CD4-positive, alpha-beta T cell treated with Interleukin-10 for 1 hour (primary cell): ENCODE results near the gene WIPF2.

Source experiments
- DNase-seq: peaks from one replicate; pipeline ENCODE4 v3.0.0-alpha.2; 2020

WIPF2 gene

DNA sequence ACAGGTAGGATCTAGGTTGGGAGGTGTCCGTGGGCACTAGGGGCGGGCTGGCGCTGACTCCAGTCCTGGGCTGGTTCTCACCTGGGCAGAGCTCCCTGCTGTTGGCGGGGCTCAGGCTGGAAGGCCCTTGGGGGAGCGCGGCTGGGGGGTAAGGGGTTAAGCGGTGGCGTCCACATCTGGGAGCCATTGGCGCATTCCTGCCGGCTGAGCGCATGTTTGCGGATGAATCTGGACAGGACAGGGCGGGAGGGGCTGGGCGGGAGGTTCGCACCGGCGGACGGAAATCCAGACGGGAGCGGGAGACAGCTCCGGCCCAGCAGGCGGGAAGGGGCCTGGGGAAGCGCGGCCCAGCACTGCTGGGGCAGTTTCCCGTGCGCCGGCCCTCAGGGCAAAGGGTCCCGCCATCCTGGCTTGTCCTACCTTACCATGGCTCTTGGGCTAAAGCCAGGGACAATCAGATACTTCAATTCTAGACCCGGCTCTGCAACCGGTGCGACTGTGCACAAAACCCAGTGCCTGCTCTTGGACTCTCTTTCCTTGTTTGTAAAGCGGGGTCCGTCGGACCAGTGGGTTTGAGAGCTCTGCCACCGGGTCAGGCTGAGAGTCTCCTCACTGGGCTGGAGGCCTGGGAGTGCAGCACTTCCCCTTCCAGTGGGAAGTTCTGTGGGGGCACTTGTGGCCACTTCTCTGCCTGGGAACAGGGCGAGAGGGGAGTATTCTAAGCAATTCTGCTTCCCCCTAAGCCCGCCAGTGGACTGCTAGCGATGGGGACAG lies 97.7 kb downstream of the WIPF2 start:
- DNase-seq = no peak

DNA sequence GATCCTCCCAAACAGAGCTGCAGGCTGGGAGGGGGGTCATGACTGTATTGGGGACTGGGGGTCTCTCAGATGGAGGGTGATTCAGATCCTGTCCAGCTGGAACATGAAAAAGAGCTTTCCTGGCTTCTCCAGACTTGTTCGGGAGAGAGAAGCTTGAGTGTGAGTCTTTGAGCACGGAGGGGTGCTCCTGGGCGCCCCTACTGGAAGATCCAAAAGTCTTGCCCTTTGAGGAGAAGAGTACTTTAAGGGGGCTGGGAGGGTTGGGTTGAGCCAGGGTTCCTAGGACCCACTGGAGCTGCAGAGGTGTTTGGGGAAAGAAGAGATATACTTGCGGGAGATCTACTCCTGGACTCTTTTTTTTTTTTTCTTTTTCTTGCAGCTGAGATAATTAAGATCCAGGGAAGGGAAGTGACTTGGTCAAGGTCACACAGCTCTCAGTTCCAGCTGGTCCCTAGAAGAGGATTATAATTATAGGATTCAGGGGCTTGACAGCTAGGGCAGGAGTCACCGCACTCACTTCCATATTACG lies 98.3 kb downstream of the WIPF2 start:
- peak; percentile 65 for DNase-seq

DNA sequence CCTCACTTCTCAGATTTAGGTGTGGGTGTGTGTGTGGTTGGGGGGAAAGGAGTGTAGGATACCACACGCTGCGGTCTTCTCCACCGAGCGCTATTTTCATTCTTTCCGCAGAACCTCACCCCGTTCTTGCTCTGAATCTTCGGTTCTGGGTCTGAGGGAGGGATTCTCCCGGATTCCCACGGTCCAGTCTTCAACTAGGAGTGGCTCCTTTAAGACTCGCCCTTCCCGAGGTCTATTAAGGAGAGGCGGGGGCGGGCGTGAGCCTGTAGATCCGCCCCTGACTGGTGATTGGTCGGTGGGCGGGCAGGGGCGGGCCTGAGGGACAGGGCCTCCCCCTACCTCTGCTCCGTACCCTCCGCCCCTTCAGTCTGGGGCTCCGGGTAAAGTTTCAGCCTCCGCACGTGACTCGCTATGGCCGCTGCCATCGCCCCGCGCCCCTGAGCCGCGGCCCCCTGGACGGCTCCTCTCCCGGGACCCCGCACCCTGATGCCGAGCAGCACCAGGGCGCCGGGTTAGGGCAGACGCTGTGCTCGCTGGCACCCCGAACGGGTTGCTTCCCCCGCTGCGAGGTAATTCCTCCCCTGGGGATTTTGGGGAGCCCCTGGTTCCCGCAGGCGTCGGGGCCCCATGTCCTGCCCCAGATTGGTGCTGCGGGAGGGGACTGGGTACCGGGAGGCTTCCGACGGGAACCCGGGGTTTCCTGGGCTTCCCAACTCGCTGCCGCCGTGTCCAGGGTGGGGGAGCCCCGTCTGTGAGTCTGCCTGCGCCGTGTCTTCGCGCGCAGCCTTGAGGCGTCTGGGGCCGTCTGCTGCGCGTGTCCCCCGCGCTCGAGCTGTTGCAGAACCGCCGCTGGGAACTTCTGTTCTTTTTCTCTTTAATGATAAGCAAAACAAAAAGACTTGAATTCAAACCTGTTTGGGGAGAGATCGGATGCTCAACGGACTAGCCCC lies 99.1 kb downstream of the WIPF2 start:
- DNase-seq = peak; percentile 94

- DNase-seq = peak; percentile 46
Observed at GRCh38 chr17:40318830-40319391, 99.8 kb downstream of the WIPF2 start.

GRCh38 chr17:40319651-40320540 lies 100.8 kb downstream of the WIPF2 start:
- DNase-seq = peak; percentile 89

GRCh38 chr17:40320756-40321523 lies 101.8 kb downstream of the WIPF2 start:
- peak; percentile 78 for DNase-seq

GRCh38 chr17:40321524-40321929 lies 102.4 kb downstream of the WIPF2 start:
- peak; percentile 46 for DNase-seq

DNA sequence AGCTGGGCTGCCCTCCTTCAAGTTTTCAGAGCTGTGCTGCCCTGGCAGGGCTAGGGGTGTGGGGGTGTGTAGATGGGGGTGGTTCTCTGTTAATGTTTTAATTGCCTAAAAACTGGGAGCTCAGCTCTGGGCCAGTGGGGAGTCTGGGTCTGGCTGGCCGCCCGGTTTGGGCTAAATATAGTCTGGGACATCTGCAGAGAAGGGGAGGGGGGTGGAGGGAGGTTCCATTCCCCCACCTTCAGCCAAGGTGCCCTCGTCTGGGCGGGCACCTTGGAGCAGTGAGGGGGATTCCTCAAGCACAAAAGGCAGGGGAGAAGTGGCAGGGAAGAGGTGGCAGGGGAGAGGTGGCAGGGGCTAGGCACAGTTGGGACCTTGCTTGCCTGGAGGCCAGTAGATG lies 102.9 kb downstream of the WIPF2 start:
- DNase-seq = no peak

DNA sequence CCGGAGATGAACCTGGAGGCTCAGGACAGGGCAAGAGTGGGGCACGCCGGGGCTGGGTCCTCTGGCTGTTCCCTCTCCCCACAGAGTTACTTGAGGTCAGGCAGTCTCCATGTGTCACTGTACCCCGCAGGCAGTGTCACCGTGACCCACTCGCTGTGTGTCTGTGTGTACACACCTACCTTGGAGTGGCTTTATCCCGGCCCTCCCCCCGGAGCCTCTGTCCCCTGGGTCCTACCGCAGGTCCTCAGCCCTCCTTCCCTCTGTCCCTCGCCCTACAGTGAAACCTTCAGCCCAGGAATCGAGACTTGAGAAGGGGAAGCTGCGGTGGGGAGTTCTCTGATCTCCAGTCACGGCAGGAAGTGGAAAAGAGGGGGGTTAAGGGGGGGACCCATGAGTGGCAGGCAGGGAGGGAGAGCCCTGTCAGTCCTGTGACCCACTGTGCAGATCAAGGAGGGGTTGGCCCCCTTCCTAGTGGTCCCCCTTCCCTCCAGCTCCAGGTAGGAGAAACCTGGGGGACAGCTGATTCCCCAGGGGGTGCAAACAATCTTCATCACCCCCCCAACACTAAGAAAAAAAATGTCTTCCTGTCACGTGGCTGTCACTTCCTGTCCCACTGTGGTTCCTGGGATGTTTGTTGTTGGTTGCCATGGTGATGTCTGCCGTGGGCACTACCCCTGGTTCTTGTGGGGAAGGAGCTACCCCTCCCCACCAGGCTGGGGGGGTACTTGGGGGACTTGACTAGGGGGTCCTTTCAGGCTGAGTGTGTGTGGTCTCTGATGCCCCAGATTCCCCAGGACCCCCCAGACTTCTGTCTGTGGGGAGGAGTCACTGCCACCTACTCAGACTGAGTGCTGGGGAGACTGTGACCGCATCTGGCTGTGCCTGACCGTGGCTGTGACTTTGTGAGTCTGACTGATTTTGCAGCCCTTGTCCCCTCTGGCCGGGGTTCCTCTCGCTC lies 103.5 kb downstream of the WIPF2 start:
- DNase-seq = peak; percentile 97

- peak; percentile 93 for DNase-seq
Observed at GRCh38 chr17:40323391-40324381, 104.6 kb downstream of the WIPF2 start.

- DNase-seq = peak; percentile 66
Observed at GRCh38 chr17:40325156-40326013, 106.3 kb downstream of the WIPF2 start.

GRCh38 chr17:40326014-40326831 lies 107.1 kb downstream of the WIPF2 start:
- peak; percentile 81 for DNase-seq

GRCh38 chr17:40326832-40327199 lies 107.7 kb downstream of the WIPF2 start:
- no peak for DNase-seq

DNA sequence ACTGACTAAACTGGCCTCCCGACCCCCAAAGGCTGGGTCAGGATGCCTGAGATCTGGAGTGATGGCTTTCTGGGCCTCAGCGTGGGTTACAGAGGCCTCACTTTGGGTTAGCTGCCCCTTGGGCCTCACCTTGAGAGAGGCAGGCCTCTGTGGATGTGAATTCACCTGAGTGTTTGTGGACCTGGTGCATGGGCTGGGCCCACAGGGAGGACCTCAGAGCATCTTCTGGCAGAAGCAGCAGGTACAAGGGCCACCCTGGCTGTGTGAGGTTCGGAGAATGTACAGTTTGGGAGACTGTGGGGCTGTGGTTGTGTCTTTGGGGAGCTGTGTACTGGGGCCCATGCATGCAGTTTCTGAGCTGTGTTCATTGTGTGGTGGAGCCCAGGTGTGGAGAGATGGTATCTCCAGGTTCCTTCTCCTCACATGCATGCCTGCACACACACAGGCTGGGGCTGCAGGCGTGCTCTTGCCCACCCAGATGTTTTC lies 108.2 kb downstream of the WIPF2 start:
- DNase-seq = no peak

DNA sequence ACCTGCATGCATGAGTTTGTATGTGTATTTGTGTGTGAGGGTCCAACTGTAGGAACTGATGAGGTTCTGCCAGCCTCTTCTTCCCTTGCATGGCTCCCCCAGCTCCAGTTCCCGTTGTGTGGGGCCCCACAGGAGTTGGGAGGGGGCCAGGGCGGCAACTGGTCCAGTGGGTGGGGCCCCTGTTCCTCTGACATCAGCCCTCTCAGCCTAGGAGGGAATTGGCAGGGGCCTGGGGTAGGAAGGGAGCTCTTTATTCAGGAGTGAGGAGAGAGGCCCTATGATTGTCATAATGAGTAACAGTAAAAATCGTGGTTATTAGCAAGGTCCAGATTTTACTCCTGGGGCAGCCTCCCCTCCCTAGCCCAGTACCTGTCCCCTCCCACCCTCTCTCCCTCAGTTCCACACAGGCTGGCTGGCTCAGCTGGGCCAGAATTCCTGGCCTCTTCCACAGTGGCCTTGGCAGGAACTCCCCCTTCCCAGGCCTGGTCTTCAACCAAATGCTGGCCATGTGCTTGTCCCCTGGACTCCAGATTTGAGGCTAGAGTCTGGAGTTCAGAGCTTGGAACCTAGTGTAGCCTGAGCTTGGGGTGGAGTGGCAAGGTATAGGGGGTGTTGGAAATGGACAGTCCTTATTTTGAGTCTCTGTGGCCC lies 108.8 kb downstream of the WIPF2 start:
- DNase-seq = no peak

DNA sequence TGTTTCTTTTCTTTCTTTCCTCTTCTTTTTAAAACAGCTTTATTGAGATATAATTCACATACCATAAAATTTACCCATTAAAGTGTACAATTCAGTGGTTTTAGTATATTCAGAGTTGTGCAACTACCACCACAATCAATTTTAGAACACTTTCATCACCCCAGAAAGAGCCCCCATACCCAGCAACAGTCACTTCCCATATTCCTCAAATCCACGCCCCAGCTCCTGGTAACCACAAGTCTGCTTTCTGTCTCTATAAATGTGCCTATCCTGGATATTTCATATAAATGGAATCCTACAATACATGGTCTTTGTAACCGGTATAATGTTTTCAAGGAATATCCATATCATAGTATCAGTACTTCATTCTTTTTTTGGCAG lies 109.3 kb downstream of the WIPF2 start:
- DNase-seq = no peak
